HG03575 (cell line): ENCODE results near the gene NBEA.

ENCODE experiments used
- ATAC-seq: cut with Tn5 transposase; IDR thresholded peaks from one replicate; pipeline ENCODE4 v1.9.1; 2021; ENCODE audit not compliant: unreplicated experiment, insufficient number of reproducible peaks, low FRiP score; ENCODE audit errors: extremely low read depth

The NBEA gene

GRCh38 chr13:35449821-35450220 is 507.8 kb downstream of the NBEA start:
- ATAC-seq, result no peak

DNA sequence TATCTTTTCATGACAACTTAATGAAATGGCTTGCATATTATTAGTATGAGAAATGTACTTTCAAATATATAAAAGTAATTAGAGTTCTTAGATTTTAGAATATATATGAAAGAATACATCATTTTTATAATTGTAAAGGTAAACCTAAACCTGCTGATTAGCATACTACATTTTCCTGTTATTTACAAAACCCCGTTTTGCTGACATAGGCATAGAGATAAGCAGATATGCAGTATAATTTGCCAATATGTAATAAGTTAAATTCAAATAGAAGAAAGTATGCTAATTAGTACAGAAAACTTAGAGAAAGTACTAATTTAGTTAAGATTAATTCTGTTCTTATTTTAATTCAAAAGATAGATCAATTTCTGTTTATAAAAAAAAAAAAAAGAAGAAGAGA is 513.0 kb downstream of the NBEA start:
- no peak for ATAC-seq

GRCh38 chr13:35457258-35457657 is 515.2 kb downstream of the NBEA start:
- no peak for ATAC-seq

- ATAC-seq, result no peak
These were observed 518.0 kb downstream of the NBEA start for GRCh38 chr13:35460061-35460460.

GRCh38 chr13:35465371-35465770 is 523.3 kb downstream of the NBEA start:
- no peak for ATAC-seq

DNA sequence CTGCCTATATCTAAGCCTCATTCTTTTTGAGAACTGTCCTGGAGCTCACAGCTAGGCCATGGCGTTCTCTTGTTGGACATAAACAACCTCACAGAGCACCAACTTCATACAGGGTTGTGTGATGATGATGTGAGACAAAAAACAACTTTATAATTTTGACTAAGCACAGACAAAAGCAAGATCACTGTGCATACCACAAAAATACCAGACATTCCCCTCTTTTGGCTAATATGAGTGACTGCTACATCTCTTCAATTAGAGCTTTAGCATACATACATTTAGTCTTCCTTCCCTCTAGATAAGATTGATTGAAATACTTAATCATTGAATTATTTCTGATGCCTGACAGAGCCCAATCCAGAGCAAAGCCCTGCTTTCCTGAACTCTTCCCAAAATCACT is 526.1 kb downstream of the NBEA start:
- no peak for ATAC-seq

GRCh38 chr13:35469806-35470525 is 527.9 kb downstream of the NBEA start:
- ATAC-seq, result no peak

- no peak for ATAC-seq
These were observed 528.9 kb downstream of the NBEA start for GRCh38 chr13:35470671-35471661.

DNA sequence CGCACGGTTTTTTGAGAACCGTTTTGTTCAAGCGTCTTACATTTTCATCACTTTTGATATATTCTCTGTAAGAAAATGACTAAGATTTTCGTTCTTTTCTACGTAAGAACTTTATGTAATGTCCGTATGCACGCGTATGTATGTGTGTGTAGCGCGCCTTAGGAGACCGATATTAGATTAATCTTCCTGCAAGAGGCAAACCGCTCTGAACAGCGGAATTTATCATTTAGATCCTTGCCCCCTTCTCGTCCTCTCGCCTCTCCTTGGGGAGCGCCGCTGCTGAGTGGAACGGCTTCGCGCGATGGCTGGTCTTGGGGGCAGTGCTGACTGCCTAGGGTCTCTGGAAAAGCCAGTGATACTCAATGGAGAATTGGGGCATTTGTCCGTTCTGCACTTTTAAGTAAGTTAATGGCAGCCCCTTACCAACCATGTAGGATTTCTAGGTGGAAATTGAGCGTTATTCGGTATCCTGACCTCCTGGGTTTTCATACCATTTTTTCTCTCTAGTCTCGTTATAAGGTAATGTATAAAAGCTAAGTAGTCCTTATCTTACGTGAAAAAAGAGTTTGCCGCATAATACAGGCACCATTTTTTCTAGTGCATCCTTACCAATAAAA is 529.7 kb downstream of the NBEA start:
- ATAC-seq, result no peak

GRCh38 chr13:35472323-35472881 is 530.3 kb downstream of the NBEA start:
- no peak for ATAC-seq

GRCh38 chr13:35473206-35473775 is 531.2 kb downstream of the NBEA start:
- no peak for ATAC-seq

GRCh38 chr13:35473802-35474201 is 531.7 kb downstream of the NBEA start:
- no peak for ATAC-seq

DNA sequence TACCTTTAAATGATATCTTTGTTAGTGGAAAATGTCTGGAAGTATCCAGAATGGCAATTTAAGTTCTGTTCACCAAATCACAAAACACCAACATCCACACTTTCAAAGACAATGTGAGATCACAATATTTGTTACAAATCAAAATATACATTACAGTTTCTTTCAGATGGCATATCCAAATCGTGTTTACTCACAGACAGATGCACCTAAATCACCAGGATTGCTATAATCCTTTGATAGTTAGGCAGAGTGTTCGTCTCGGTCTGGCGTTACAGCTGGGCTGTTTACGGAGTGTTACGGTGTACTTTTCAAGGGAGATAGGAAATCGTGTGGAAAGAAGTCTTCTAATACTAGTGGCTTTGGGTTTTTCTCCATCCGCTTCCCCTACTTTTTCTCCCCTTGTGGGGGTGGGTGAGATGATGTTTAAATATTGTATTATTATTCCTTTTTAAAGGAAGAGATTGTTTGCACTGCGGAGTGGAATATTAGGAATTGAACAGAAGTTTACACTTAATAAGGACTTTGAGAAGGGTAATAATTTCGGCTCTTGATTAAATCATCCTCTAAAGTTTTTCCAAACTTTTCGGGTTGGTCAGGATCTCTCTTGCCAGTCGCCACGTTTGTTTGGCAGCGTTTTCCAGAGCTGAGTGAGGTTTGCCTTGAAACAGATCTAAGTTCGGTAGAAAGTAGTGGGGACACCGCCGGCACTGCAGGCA is 532.6 kb downstream of the NBEA start:
- ATAC-seq, result no peak

DNA sequence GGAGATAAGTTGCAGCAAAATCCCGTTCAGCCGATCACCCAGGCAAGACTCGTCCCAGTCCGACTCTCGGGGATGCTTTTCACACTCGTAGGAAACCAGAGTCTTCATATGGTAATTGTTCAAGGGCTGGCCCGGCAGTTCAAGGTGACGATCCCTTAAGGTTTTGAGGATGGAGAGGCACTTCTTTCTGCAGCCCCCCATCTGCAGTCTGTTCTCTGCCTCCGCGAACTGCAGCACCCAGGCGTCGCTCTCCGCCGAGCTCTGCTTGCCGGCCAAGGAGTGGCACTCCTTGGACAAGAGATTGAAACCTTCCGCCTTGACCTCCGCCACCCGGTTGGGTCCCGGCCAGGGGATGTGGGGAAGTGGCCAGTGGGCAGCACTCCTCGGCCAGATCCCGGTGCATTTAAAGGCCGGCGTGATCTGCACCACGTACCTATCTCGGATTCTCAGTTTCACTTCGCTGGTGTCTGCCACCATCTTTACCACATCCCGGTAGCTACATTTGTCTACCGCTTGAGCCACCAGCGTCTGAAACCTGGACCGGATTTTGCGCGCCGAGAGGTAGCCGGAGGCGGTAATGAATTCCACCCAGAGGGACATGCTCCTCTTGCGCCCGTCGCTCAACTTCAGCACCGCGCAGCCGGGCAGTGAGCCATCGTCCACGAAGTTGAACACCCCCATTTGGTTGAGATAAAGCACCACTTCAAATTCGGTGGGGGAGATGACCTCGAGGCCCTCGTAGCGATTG is 533.3 kb downstream of the NBEA start:
- ATAC-seq, result no peak

DNA sequence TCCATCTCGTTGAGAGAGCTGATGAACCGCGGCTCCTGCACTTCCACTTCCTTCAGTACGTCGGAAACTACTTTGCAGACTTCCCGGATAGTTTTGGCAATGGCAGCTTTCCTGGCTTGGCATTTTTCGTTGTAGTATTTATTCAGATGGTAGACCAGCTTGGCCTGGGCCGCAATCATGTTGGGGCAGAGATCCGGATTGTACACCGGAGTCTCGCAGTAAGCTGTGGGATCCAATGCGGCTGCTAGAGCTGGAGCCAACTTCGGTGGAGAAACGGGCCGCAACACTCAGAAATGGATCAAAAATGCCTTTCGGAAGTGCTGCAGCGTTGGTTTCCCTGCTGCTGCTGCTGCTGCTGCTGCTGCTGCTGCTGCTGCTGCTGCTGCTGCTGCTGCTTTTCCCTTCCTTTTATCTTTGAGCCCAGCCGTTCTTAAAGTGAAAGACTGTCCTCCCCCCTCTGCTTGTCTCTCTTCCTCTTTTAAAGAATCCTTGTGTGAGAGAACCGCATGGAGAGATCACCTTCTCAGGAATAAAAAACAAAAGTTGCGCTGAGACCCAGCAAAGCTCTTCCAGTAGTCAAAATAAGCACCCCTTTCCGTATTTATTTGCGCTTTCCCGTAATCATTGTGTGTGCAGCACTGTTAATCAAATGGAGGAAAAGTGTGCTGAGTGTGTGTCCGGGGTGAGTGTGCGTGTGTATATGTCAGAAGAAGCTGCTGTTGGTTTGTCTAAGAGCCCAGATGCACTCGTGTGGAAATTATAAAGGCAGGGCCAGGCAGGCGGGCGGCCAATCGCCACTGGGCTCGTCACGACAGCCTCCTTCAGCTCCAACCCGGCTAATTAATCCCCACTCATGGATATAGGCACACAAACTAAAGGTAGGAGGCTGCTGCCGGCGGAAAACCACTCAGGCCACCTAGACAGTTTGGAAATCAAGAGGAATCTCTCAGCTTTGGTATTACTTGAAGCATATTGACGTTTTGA is 534.2 kb downstream of the NBEA start, which contains the start of gene MAB21L1:
Gene MAB21L1 (minus strand): TSS at position 730 of the 984 bp plus-strand sequence. CDS start 551 bp downstream, at position 179.
- no peak for ATAC-seq

GRCh38 chr13:35477386-35477946 is 535.4 kb downstream of the NBEA start:
- ATAC-seq, result no peak
